GM19240 (cell line): ENCODE results near the gene CDKN1B.

Experiments used
- DNase-seq: peaks from one replicate; pipeline ENCODE4 v3.0.0; 2011; ENCODE audit warnings: low spot score; ENCODE audit not compliant: insufficient read length

CDKN1B gene

DNA sequence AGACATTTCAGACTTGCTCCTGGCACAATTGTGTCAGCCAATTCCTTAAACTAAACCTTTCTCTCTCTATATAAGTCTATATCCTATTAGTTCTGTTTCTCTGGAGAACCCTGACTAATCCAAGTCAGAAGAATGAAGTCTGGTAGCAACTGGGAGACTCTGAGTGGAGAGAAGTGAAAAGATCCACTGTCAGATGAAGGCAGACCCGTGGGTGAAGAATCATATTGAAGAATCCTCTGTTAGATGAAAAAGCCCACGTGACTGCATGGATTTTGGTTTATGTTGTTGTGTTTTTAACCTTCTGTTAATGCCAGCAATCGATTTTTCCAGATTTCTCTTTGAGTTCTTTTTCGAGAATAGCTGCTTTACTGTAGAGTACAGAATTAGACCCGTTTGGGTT lies 38.8 kb downstream of the CDKN1B start:
- no peak for DNase-seq

DNA sequence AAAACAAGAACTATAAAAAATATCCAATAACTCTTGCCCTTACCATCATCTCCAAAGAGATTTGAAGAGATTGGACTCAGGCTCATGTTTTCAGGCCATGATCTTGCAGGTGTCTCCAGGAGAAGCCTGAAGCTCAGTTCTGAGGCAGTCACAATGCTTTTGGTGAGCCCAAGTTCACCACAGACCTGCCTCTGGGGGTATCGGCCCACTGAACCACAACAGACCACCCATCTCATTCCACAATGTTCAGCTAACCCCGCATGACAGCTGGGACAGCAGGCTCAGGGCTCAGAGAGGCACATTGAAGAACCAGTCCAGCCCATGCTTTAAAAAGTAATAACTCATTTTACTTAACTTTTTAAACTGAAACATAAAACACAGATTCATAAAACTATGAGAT lies 40.0 kb downstream of the CDKN1B start:
- DNase-seq: no peak

DNA sequence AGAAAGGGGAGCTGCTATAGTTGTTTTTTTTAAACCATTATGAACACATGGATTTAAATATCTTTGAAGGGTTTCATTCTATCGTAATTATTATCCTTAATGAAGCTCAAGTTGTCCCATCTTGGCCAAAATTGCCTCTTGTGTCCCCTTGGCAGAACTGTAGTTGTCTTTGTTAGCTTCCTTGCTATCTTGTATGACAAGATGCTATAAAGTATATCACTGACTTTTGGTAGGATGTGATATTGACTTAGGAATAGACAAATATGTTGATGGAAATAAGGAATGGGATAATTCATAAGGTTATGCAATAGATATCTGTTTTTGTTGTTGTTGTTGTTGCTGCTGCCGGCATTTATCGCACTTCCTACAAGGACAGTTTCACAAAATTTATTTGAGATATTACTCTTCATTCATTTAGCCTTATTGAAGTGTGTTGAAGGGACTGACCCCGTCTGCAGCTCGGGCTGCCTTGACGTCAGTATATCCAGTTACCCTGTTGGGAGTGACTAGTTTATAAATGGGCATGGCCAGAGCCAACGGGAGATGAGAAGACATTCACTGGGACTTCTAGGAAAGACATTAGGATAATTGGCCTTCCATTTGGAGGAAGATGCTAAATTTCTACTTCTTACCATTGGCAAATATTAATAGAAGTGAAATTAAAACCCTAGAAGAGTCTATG lies 42.2 kb downstream of the CDKN1B start:
- DNase-seq: no peak

GRCh38 chr12:12764824-12765223 lies 47.7 kb downstream of the CDKN1B start:
- DNase-seq: no peak

DNA sequence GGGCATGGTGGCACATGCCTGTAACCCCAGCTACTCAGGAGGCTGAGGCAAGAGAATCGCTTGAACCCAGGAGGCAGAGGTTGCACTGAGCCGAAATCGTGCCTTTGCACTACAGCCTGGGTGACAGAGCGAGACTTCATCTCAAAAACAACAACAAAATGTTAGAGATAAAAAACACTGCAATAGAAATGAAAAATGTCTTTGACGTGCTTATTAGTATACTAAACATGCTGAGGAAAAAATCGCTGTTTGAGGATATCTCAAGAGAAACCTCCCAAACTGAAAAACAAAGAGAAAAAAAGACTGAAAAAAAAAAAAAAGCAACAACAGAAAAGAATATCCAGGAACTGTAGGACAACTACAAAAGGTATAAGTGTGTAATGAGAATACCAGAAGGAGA lies 53.1 kb downstream of the CDKN1B start:
- no peak for DNase-seq
